GM23338 (cell line): Measurements from ENCODE around the gene AOPEP. TPM values are rescaled to one million over a fixed set of nuclear protein-coding genes. Genes with fewer than 3 reads are reported as not detected.

Experiments
- ATAC-seq: fragments of 200-7000 bp; cut with Tn5 transposase; 3 replicates; pipeline ENCODE4 v1.9.1; 2020
- DNase-seq: peaks from one replicate; pipeline ENCODE4 v3.0.0-alpha.2; 2015; ENCODE audit warnings: low spot score
- H2AFZ ChIP-seq: fragments of 200-600 bp; sonication (generic); 2 replicates; pipeline ENCODE4 v1.8.0; 2016; ENCODE audit warnings: antibody characterized with exemption, mild to moderate bottlenecking, moderate library complexity
- H3F3A ChIP-seq: fragments of 200-600 bp; sonication (generic); replicated peaks from 2 replicates; pipeline ENCODE4 v1.8.0; 2017; ENCODE audit warnings: antibody characterized with exemption, mixed run types, low read depth
- H3K27ac ChIP-seq: fragments of 200-600 bp; sonication (generic); 2 replicates; pipeline ENCODE4 v1.6.1; 2016; ENCODE audit warnings: low read depth
- H3K27me3 ChIP-seq: fragments of 200-600 bp; sonication (generic); 2 replicates; pipeline ENCODE4 v1.8.0; 2016; ENCODE audit warnings: mild to moderate bottlenecking, mixed run types, moderate library complexity; ENCODE audit not compliant: insufficient read depth
- H3K36me3 ChIP-seq: fragments of 200-600 bp; sonication (generic); 2 replicates; pipeline ENCODE4 v1.8.0; 2016; ENCODE audit warnings: mild to moderate bottlenecking; ENCODE audit not compliant: insufficient read depth
- H3K4me1 ChIP-seq: fragments of 200-600 bp; sonication (generic); 2 replicates; pipeline ENCODE4 v1.8.0; 2016; ENCODE audit warnings: mild to moderate bottlenecking, moderate library complexity; ENCODE audit not compliant: insufficient read depth
- H3K4me2 ChIP-seq: fragments of 200-600 bp; sonication (generic); 2 replicates; pipeline ENCODE4 v1.7.1; 2017; ENCODE audit warnings: mixed run types
- H3K4me3 ChIP-seq: fragments of 200-600 bp; sonication (generic); 2 replicates; pipeline ENCODE4 v1.6.1; 2016; ENCODE audit warnings: mixed run types
- H3K79me2 ChIP-seq: fragments of 200-600 bp; sonication (generic); replicated peaks from 2 replicates; pipeline ENCODE4 v1.8.0; 2017; ENCODE audit warnings: mild to moderate bottlenecking; ENCODE audit not compliant: insufficient read depth
- H3K9me2 ChIP-seq: fragments of 200-600 bp; sonication (generic); 2 replicates; pipeline ENCODE4 v1.8.0; 2017; ENCODE audit not compliant: insufficient read depth
- H4K20me1 ChIP-seq: fragments of 200-600 bp; sonication (generic); replicated peaks from 2 replicates; pipeline ENCODE4 v1.8.0; 2017; ENCODE audit warnings: mild to moderate bottlenecking; ENCODE audit not compliant: insufficient read depth
- H3K27ac Mint-ChIP-seq: 2 replicates; pipeline ENCODE4 v1.8.0; 2020; ENCODE audit warnings: inconsistent platforms, mild to moderate bottlenecking, moderate library complexity, mixed read lengths
- H3K27me3 Mint-ChIP-seq: 3 replicates; pipeline ENCODE4 v1.8.0; 2022; ENCODE audit warnings: low read depth, mild to moderate bottlenecking, moderate library complexity, mixed read lengths, inconsistent platforms; ENCODE audit not compliant: insufficient read depth, poor library complexity
- H3K36me3 Mint-ChIP-seq: 3 replicates; pipeline ENCODE4 v1.8.0; 2021; ENCODE audit warnings: low read depth, mild to moderate bottlenecking, inconsistent platforms, moderate library complexity, mixed read lengths
- H3K4me1 Mint-ChIP-seq: 3 replicates; pipeline ENCODE4 v1.8.0; 2020; ENCODE audit warnings: mild to moderate bottlenecking, inconsistent platforms, mixed read lengths
- H3K4me3 Mint-ChIP-seq: 3 replicates; pipeline ENCODE4 v1.8.0; 2021; ENCODE audit warnings: moderate library complexity, mild to moderate bottlenecking, inconsistent platforms, mixed read lengths
- H3K9me3 Mint-ChIP-seq: 3 replicates; pipeline ENCODE4 v1.8.0; 2020; ENCODE audit warnings: moderate library complexity, mild to moderate bottlenecking, inconsistent platforms, mixed read lengths
- CREB1 ChIP-seq: fragments of 250-450 bp; sonication (Bioruptor Pico); IDR thresholded peaks from 2 replicates; pipeline ENCODE4 v1.5.0; 2020; ENCODE audit warnings: low read depth, mild to moderate bottlenecking, moderate library complexity
- CTCF ChIP-seq, 2 experiments: fragments of 200-600 bp in 1 of 2; sonication (generic) in 1 of 2; conservative IDR thresholded peaks; 2 replicates each; pipeline versions ENCODE4 v1.5.1 to v1.6.1; 2016 to 2017; ENCODE audit warnings: antibody characterized with exemption in 2 of 2, low read depth in 2 of 2, mild to moderate bottlenecking in 2 of 2, moderate library complexity in 1 of 2
- ETS1 ChIP-seq: IDR thresholded peaks from 2 replicates; pipeline ENCODE4 v1.6.1; 2016; ENCODE audit warnings: antibody characterized with exemption
- EZH2phosphoT487 ChIP-seq: fragments of 200-600 bp; sonication (generic); IDR thresholded peaks from one replicate; pipeline ENCODE4 v1.8.1; 2018; ENCODE audit warnings: antibody characterized with exemption; ENCODE audit not compliant: unreplicated experiment
- JUNB ChIP-seq: IDR thresholded peaks from one replicate; pipeline ENCODE4 v1.6.1; 2016; ENCODE audit warnings: antibody characterized with exemption; ENCODE audit not compliant: unreplicated experiment
- NANOG ChIP-seq: IDR thresholded peaks from 2 replicates; pipeline ENCODE4 v1.6.1; 2016; ENCODE audit warnings: antibody characterized with exemption, borderline replicate concordance
- POLR2AphosphoS5 ChIP-seq: IDR thresholded peaks from 2 replicates; pipeline ENCODE4 v1.6.1; 2016; ENCODE audit warnings: antibody characterized with exemption, low read depth
- REST ChIP-seq: IDR thresholded peaks from one replicate; pipeline ENCODE4 v1.6.1; 2018; ENCODE audit warnings: antibody characterized with exemption; ENCODE audit not compliant: unreplicated experiment
- STAT1 ChIP-seq: IDR thresholded peaks from one replicate; pipeline ENCODE4 v1.6.1; 2016; ENCODE audit warnings: antibody characterized with exemption; ENCODE audit not compliant: unreplicated experiment
- ZNF114 ChIP-seq: fragments of 250-450 bp; sonication (Bioruptor Pico); IDR thresholded peaks from 2 replicates; pipeline ENCODE4 v1.5.0; 2020; ENCODE audit warnings: mild to moderate bottlenecking, moderate library complexity
- ZNF331 ChIP-seq: fragments of 250-450 bp; sonication (Bioruptor Pico); IDR thresholded peaks from 2 replicates; pipeline ENCODE4 v1.5.0; 2020; ENCODE audit warnings: low read depth, mild to moderate bottlenecking, moderate library complexity
- ZNF462 ChIP-seq: fragments of 250-450 bp; sonication (Bioruptor Pico); IDR thresholded peaks from 2 replicates; pipeline ENCODE4 v1.5.0; 2020; ENCODE audit warnings: mild to moderate bottlenecking, moderate library complexity
- polyA plus RNA-seq: library from polyadenylated mRNA; unstranded; fragments of >200 nt; fragmentation: Nextera tagmentation; extraction: Ambion mirVana; gene quantifications from 2 replicates; pipeline ENCODE4 v1.2.1, GENCODE V29; 2016
- total RNA-seq: library from RNA; depleted of rRNA; stranded (reverse); fragments of >200 nt; shearing (Covaris generic); gene quantifications from 2 replicates; pipeline ENCODE4 v1.2.3, GENCODE V29; 2014

AOPEP gene
- total and polyA plus RNA-seq, 2 experiments from 2014 or later: 7.0 to 16.5 TPM

GRCh38 chr9:94697972-94698581 is 28.4 kb upstream of the AOPEP start:
- peaks cover 2% of the 10 kb centered on the region for H3K27me3 Mint-ChIP-seq
- H3K4me1 ChIP-seq: peaks cover 7% of the 10 kb centered on the region; the same call in 1 of the 2 replicates
- ATAC-seq (peak; percentile 69), DNase-seq (peak; percentile 34)
- no peak overlapping the region for H3K4me2 ChIP-seq
- H3K4me1 Mint-ChIP-seq: peaks cover 14% of the 10 kb centered on the region
- TF ChIP-seq NANOG (no peak), ZNF462 (CRISPR knock-in tag) (no peak), STAT1 (no peak), JUNB (no peak), POLR2AphosphoS5 (no peak), EZH2phosphoT487 (no peak), ZNF331 (CRISPR knock-in tag) (no peak), CTCF (conservative IDR thresholded peaks at IDR 0.05; ENCODE audit: low read depth in 2 of 2) (no peak), ZNF114 (no peak), ETS1 (no peak), REST (no peak), CREB1 (CRISPR knock-in tag) (no peak)
- H3K9me3 Mint-ChIP-seq: no peaks in the 10 kb centered on the region
- H3K79me2 ChIP-seq: no peaks in the 10 kb centered on the region
- peak overlapping the region; percentile 1; the same call in 1 of the 2 replicates for H2AFZ ChIP-seq
- H3K27ac Mint-ChIP-seq: no peak overlapping the region
- H3K36me3 ChIP-seq: no peaks in the 10 kb centered on the region
- H3K9me2 ChIP-seq: no peaks in the 10 kb centered on the region
- H3K27ac ChIP-seq: no peak overlapping the region
- H4K20me1 ChIP-seq: no peaks in the 10 kb centered on the region
- H3K4me3 Mint-ChIP-seq: no peak overlapping the region
- no peaks in the 10 kb centered on the region for H3F3A ChIP-seq
- H3K36me3 Mint-ChIP-seq: no peaks in the 10 kb centered on the region
- H3K27me3 ChIP-seq: no peaks in the 10 kb centered on the region
- no peak overlapping the region for H3K4me3 ChIP-seq
